ENCODE measurements around the gene SEMA5A. TPM values are rescaled to one million over a fixed set of nuclear protein-coding genes. Genes with fewer than 3 reads are reported as not detected.

The SEMA5A gene, protein sequence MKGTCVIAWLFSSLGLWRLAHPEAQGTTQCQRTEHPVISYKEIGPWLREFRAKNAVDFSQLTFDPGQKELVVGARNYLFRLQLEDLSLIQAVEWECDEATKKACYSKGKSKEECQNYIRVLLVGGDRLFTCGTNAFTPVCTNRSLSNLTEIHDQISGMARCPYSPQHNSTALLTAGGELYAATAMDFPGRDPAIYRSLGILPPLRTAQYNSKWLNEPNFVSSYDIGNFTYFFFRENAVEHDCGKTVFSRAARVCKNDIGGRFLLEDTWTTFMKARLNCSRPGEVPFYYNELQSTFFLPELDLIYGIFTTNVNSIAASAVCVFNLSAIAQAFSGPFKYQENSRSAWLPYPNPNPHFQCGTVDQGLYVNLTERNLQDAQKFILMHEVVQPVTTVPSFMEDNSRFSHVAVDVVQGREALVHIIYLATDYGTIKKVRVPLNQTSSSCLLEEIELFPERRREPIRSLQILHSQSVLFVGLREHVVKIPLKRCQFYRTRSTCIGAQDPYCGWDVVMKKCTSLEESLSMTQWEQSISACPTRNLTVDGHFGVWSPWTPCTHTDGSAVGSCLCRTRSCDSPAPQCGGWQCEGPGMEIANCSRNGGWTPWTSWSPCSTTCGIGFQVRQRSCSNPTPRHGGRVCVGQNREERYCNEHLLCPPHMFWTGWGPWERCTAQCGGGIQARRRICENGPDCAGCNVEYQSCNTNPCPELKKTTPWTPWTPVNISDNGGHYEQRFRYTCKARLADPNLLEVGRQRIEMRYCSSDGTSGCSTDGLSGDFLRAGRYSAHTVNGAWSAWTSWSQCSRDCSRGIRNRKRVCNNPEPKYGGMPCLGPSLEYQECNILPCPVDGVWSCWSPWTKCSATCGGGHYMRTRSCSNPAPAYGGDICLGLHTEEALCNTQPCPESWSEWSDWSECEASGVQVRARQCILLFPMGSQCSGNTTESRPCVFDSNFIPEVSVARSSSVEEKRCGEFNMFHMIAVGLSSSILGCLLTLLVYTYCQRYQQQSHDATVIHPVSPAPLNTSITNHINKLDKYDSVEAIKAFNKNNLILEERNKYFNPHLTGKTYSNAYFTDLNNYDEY
- 1.3 and 1.6 TPM in 2 replicates for total RNA-seq

DNA sequence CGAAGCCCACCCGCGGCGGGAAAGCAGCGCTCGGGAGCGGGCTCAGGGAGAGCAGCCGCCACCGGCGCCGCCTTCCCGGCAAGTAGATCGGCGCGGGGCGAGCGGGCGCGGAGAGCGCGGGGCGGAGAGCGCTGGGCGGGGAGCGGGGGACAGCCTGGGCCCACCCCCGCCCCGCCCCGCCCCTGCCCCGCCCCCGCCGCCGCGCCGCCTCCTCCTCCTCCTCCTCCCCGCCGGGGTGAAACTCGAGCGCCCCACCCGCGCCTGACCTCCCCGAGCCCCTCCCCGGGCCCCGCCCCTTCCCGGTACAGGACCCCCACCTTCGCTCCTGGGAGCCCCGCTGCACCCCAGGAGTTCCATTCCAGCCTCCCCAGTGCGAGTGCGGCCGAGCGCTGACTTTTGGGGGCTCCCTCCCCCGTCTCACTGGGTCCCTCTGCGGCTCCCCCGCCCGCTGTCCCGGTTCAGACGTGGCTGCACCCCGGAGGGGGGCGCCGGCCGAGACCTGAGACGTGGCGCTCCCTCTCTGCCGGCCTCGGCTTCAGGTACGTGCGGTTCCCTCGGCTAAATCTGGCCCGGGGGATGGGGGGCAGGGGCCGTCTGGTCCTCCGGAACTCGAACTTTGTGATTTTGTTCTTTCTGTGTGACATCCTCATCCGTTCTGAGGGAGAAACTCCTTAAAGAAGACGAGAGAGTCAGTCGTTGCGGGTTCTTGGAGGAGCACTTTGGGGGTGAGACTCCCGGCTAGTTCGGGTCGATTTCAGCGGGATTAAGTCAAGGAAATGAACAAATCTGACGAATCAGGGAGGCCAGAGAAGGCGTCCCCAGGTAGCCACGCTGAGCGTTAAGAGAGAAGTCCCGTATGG, at the start of gene SEMA5A:
Gene SEMA5A, minus strand, starts transcription at position 84 of the 860 bp plus-strand sequence. CDS start 166,129 bp downstream, outside the sequence.
- peak; percentile 57 for DNase-seq (ENCODE audit: low read depth)
- TF ChIP-seq, protein P1, sequence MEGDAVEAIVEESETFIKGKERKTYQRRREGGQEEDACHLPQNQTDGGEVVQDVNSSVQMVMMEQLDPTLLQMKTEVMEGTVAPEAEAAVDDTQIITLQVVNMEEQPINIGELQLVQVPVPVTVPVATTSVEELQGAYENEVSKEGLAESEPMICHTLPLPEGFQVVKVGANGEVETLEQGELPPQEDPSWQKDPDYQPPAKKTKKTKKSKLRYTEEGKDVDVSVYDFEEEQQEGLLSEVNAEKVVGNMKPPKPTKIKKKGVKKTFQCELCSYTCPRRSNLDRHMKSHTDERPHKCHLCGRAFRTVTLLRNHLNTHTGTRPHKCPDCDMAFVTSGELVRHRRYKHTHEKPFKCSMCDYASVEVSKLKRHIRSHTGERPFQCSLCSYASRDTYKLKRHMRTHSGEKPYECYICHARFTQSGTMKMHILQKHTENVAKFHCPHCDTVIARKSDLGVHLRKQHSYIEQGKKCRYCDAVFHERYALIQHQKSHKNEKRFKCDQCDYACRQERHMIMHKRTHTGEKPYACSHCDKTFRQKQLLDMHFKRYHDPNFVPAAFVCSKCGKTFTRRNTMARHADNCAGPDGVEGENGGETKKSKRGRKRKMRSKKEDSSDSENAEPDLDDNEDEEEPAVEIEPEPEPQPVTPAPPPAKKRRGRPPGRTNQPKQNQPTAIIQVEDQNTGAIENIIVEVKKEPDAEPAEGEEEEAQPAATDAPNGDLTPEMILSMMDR (IDR thresholded peaks at IDR 0.05; ENCODE audit: insufficient read depth, low read length, severe bottlenecking), result peak; percentile 4
- FAIRE-seq, result peak; percentile 70
- no peaks in the 10 kb centered on the region for H3K27me3 ChIP-seq (ENCODE audit: control insufficient read depth, insufficient read depth, low read length)
- peak within 1 kb of the TSS; percentile 73 for H3K4me3 ChIP-seq (ENCODE audit: low read depth, low read length)
- no peaks in the 10 kb centered on the region for H3K36me3 ChIP-seq (ENCODE audit: control insufficient read depth, insufficient read depth, low read length)

DNA sequence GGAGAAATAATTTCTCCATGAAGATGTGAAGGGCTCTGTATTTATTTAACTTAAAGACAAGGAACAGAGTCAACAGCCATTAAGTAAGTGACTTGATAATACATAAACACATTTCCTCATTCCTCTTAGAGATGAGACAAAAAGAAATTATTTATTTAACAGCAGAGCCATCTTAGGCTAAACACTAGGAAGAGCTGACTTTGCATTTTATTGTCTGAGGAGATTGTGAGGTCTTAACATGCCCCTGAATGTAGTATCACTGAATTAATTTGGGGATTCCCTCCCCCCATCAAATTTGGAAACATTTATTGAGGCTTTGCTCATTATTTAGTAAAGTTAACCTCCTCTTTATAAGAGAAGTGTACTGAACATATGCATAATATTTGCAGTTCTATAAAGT, 49.0 kb upstream of the SEMA5A start:
- FAIRE-seq (no peak), DNase-seq (ENCODE audit: low read depth) (no peak)
- Histone ChIP-seq H3K4me3 (ENCODE audit: low read depth, low read length) (no peak overlapping the region), H3K36me3 (ENCODE audit: control insufficient read depth, insufficient read depth, low read length) (no peaks in the 10 kb centered on the region), H3K27me3 (ENCODE audit: control insufficient read depth, insufficient read depth, low read length) (no peaks in the 10 kb centered on the region)
- TF ChIP-seq, protein P1 (IDR thresholded peaks at IDR 0.05; ENCODE audit: insufficient read depth, low read length, severe bottlenecking), result no peak

DNA sequence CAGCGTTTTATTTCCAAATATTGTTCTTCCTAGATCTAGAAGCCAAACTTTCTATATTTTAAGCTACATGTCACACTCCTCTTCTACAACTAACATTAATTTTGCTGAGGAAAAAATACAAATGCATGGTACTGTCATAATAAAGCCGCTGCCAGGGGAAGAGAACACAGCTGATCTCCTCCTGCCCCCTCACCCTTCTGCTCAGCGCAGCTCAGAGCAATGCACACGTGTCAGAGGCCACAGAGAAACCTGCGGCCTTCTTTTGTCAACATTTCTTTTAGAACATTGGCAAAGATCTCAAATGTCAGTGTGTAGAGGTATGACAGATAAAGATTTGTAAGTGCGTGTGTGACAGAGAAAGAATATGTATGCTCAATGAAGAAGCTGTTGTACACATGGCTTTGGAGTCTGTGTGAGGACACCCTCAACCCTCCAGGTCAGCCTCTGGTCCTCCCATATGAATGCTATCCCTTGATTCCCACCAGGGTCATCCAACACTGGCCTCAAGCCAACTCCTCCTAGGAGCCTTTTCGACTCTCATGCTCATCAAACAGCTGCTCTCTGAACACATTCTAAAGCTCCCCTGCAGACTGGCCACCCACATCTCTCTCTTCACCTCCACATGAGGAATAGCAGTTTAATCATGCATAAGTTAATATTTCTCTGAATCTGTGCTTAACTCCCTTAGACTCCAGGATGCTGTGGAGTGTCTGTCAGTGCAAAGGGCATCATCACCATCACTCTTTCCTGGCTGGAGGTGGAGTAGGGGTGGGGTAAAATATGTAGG, 43.4 kb upstream of the SEMA5A start:
- H3K36me3 ChIP-seq (ENCODE audit: control insufficient read depth, insufficient read depth, low read length), result no peaks in the 10 kb centered on the region
- TF ChIP-seq, protein P1 (IDR thresholded peaks at IDR 0.05; ENCODE audit: insufficient read depth, low read length, severe bottlenecking), result no peak
- FAIRE-seq, result no peak
- DNase-seq (ENCODE audit: low read depth), result no peak
- H3K4me3 ChIP-seq (ENCODE audit: low read depth, low read length), result no peak overlapping the region
- no peaks in the 10 kb centered on the region for H3K27me3 ChIP-seq (ENCODE audit: control insufficient read depth, insufficient read depth, low read length)

DNA sequence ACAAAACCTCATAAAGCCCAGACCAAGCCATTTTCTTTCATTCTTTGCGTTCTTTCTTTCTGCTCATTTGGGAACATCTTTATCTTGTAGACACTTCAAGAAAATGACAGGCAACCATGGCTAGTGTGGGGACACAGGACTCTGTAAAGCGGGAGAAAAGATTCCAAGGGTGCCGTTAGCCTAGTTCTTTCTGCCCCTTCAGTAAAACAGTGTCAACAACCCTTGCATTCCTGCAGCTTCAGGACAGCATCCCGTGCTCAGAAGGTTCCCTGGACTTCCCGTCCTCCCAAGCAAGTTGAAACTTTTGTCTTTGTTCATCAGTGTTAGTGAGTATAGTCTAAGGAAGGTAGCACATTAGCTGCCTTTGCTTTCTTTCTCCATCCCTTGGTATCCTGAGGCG, 42.4 kb upstream of the SEMA5A start:
- no peak overlapping the region for H3K4me3 ChIP-seq (ENCODE audit: low read depth, low read length)
- H3K36me3 ChIP-seq (ENCODE audit: control insufficient read depth, insufficient read depth, low read length), result no peaks in the 10 kb centered on the region
- DNase-seq (ENCODE audit: low read depth), result no peak
- TF ChIP-seq, protein P1 (IDR thresholded peaks at IDR 0.05; ENCODE audit: insufficient read depth, low read length, severe bottlenecking), result no peak
- no peaks in the 10 kb centered on the region for H3K27me3 ChIP-seq (ENCODE audit: control insufficient read depth, insufficient read depth, low read length)
- no peak for FAIRE-seq

Measured in bronchial epithelial cell (primary cell).